Gastroesophageal sphincter (tissue), 4 donors: ENCODE results near the gene XXYLT1. TPM values are rescaled to one million over a fixed set of nuclear protein-coding genes. Genes with fewer than 3 reads are reported as not detected.
"Not testable (repeated sequence)": the region's sequence is repeated elsewhere in the genome, so short reads cannot be mapped to it uniquely, and the experiment has no call there.

Experiments
- ATAC-seq: fragments of 150-250 bp; one replicate; pipeline ENCODE4 v1.9.1; 2016; ENCODE audit warnings: mild to moderate bottlenecking, moderate library complexity
- H3K27ac ChIP-seq, 4 donors: fragments of 200-600 bp; sonication (generic) in 3 of 4; 1 replicate in 3 of 4; 2 replicates in 1 of 4; pipeline ENCODE4 v1.5.1; 2016 to 2019
- H3K27me3 ChIP-seq: fragments of 200-600 bp; sonication (generic); one replicate; pipeline ENCODE4 v1.5.1; 2019
- H3K36me3 ChIP-seq, 2 donors: fragments of 200-600 bp; sonication (generic); one replicate each; pipeline ENCODE4 v1.5.1; 2019; ENCODE audit warnings: control low read depth in 1 of 2
- H3K4me1 ChIP-seq, 3 donors: fragments of 200-600 bp; sonication (generic); 1 replicate in 2 of 3; 2 replicates in 1 of 3; pipeline ENCODE4 v1.5.1; 2016 to 2019; ENCODE audit warnings: control low read depth in 2 of 3
- H3K4me3 ChIP-seq, 2 donors: fragments of 200-600 bp; sonication (generic); one replicate each; pipeline ENCODE4 v1.5.1; 2019; ENCODE audit warnings: mild to moderate bottlenecking in 1 of 2, moderate library complexity in 1 of 2
- H3K9me3 ChIP-seq, 3 donors: fragments of 200-600 bp; sonication (generic); one replicate each; pipeline ENCODE4 v1.5.1; 2017 to 2019; ENCODE audit warnings: control low read depth in 2 of 3
- CTCF ChIP-seq, 4 experiments: fragments of 200-600 bp in 2 of 4; fragments of 450-650 bp in 2 of 4; sonication (generic) in 1 of 4; IDR thresholded peaks; one replicate each; pipeline ENCODE4 v1.5.1; 2017 to 2019; ENCODE audit warnings: antibody characterized with exemption in 4 of 4, mild to moderate bottlenecking in 2 of 4, moderate library complexity in 2 of 4
- EP300 ChIP-seq: sonication (generic); formaldehyde crosslinking; IDR thresholded peaks from one replicate; pipeline ENCODE4 v1.6.1; 2017; ENCODE audit warnings: antibody characterized with exemption, mild to moderate bottlenecking
- POLR2A ChIP-seq, 2 donors: fragments of 450-650 bp; IDR thresholded peaks; one replicate each; pipeline ENCODE4 v1.6.1; 2017; ENCODE audit warnings: antibody characterized with exemption in 2 of 2, mild to moderate bottlenecking in 2 of 2, moderate library complexity in 1 of 2
- POLR2AphosphoS5 ChIP-seq: sonication (generic); formaldehyde crosslinking; IDR thresholded peaks from one replicate; pipeline ENCODE4 v1.6.1; 2017; ENCODE audit warnings: antibody characterized with exemption
- WGBS, 2 donors: methylation state at CpG; one replicate each; pipeline ENCODE4 v1.1.5; 2018; ENCODE audit warnings: low coverage in 1 of 2; 5-methylcytosine and 5-hydroxymethylcytosine counted together
- total RNA-seq, 4 donors: library from RNA; depleted of rRNA; stranded (reverse); fragments of >200 nt; gene quantifications; one replicate each; pipeline ENCODE4 v1.1.0, GENCODE V29; 2016

XXYLT1 gene
- total RNA-seq, 4 donors from 2014 or later = 10.1 to 14.0 (median 12.5) TPM

GRCh38 chr3:195191580-195191979, 79.4 kb downstream of the XXYLT1 start:
- no peak for TF ChIP-seq POLR2A (IDR thresholded peaks at IDR 0.05)
- no peak for TF ChIP-seq CTCF (IDR thresholded peaks at IDR 0.05)
- TF ChIP-seq POLR2AphosphoS5 = no peak
- TF ChIP-seq EP300 = no peak
- peaks cover 2 to 37% (median 4%) of the 10 kb centered on the region in 3 donors for H3K4me1 ChIP-seq
- no peak overlapping the region for H3K4me3 ChIP-seq
- ATAC-seq = no peak
- no peaks in the 10 kb centered on the region for H3K36me3 ChIP-seq
- WGBS, 2 donors = 95 to 100% methylated on average over 1 of the region's 1 CpG
- peaks cover 0 to 16% (median 0%) of the 10 kb centered on the region in 3 donors for H3K9me3 ChIP-seq
- H3K27ac ChIP-seq = no peak overlapping the region
- no peaks in the 10 kb centered on the region for H3K27me3 ChIP-seq

GRCh38 chr3:195189821-195190220, 81.1 kb downstream of the XXYLT1 start:
- H3K27ac ChIP-seq = no peak overlapping the region
- peaks cover 0 to 16% (median 0%) of the 10 kb centered on the region in 3 donors for H3K9me3 ChIP-seq
- WGBS, 2 donors = 78 to 81% methylated on average over 1 of the region's 1 CpG
- TF ChIP-seq EP300 (no peak), POLR2A (IDR thresholded peaks at IDR 0.05) (no peak), POLR2AphosphoS5 (no peak), CTCF (IDR thresholded peaks at IDR 0.05) (no peak)
- no peaks in the 10 kb centered on the region for H3K36me3 ChIP-seq
- ATAC-seq = no peak
- H3K4me3 ChIP-seq = no peak overlapping the region
- H3K4me1 ChIP-seq = peaks cover 2 to 37% (median 5%) of the 10 kb centered on the region in 3 donors
- H3K27me3 ChIP-seq = no peaks in the 10 kb centered on the region

- H3K27me3 ChIP-seq = no peaks in the 10 kb centered on the region
- no peak for ATAC-seq
- no peak overlapping the region for H3K4me3 ChIP-seq
- H3K27ac ChIP-seq = no peak overlapping the region
- TF ChIP-seq CTCF (IDR thresholded peaks at IDR 0.05) (no peak), EP300 (no peak), POLR2AphosphoS5 (no peak), POLR2A (IDR thresholded peaks at IDR 0.05) (no peak)
- no peaks in the 10 kb centered on the region for H3K36me3 ChIP-seq
- H3K4me1 ChIP-seq = peaks cover 2 to 50% (median 7%) of the 10 kb centered on the region in 3 donors
- peaks cover 0 to 16% (median 0%) of the 10 kb centered on the region in 3 donors for H3K9me3 ChIP-seq
- WGBS, 2 donors = 97 to 100% methylated on average over 2 to 3 of the region's 3 CpGs
Measured at GRCh38 chr3:195188426-195188927, 82.5 kb downstream of the XXYLT1 start.

GRCh38 chr3:195187609-195188425, 83.1 kb downstream of the XXYLT1 start:
- Histone ChIP-seq H3K9me3 (peaks cover 0 to 16% (median 0%) of the 10 kb centered on the region in 3 donors), H3K27ac (peak overlapping the region in 3 of 4 donors; percentile 6 to 21 (median 20)), H3K4me1 (peaks cover 2 to 57% (median 7%) of the 10 kb centered on the region in 3 donors), H3K36me3 (no peaks in the 10 kb centered on the region), H3K27me3 (no peaks in the 10 kb centered on the region), H3K4me3 (no peak overlapping the region)
- TF ChIP-seq POLR2AphosphoS5 (no peak), POLR2A (IDR thresholded peaks at IDR 0.05) (no peak), CTCF (IDR thresholded peaks at IDR 0.05) (no peak), EP300 (no peak)
- no peak for ATAC-seq
- WGBS, 2 donors = 17 to 23% methylated on average over 5 of the region's 5 CpGs

DNA sequence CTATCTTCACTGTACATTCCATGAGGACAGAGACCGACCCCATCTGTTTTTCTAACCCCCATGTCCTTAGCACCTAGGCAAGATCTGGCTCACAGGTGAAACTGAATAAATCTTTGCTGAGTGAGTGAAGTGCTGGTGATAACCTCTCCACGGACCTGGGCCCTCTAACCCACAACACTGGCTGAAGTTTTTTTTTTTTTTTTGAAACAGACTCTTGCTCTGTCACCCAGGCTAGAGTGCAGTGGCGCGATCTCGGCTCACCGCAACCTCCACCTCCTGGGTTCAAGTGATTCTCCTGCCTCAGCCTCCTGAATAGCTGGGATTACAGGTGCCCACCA, 84.3 kb downstream of the XXYLT1 start:
- 86 to 100% methylated on average over 1 to 6 of the region's 6 CpGs for WGBS, 2 donors
- H3K27me3 ChIP-seq, H3K27ac ChIP-seq, H3K36me3 ChIP-seq, ATAC-seq, H3K4me3 ChIP-seq: not testable (repeated sequence)
- peaks cover 0 to 11% (median 0%) of the 10 kb centered on the region in 3 donors for H3K9me3 ChIP-seq
- peaks cover 2 to 68% (median 16%) of the 10 kb centered on the region in 3 donors for H3K4me1 ChIP-seq
